ENCODE measurements around the gene FAM174C. TPM values are rescaled to one million over a fixed set of nuclear protein-coding genes. Genes with fewer than 3 reads are reported as not detected.

The FAM174C gene
- total RNA-seq, 1 experiment from 2014 or later, result 59.4 TPM

GRCh38 chr19:1226522-1227303 lies 48.6 kb upstream of the FAM174C start:
- TF ChIP-seq PRDM15 (CRISPR knock-in tag; IDR thresholded peaks at IDR 0.05) (no peak), CREM (CRISPR knock-in tag; IDR thresholded peaks at IDR 0.05) (no peak), ZNF232 (CRISPR knock-in tag; IDR thresholded peaks at IDR 0.05) (no peak), AR (CRISPR knock-in tag; IDR thresholded peaks at IDR 0.05) (no peak), GABPB1 (CRISPR knock-in tag; IDR thresholded peaks at IDR 0.05) (no peak), ZNF281 (CRISPR knock-in tag; IDR thresholded peaks at IDR 0.05) (0 out of 2 replicates have a peak, but pooled peaks have one; percentile 19)
- H3K4me3 Mint-ChIP-seq, result no peak overlapping the region
- no peak overlapping the region for H3K27ac Mint-ChIP-seq
- H3K9me3 Mint-ChIP-seq, result no peaks in the 10 kb centered on the region
- ATAC-seq (no peak), DNase-seq (ENCODE audit: low spot score) (no peak)
- no peaks in the 10 kb centered on the region for H3K36me3 Mint-ChIP-seq
- CTCF ChIA-PET, result interaction anchor here (1.3 to 2.1 kb wide), 3 partner anchors 10 to 223 kb away, joined by 3 to 8 read pairs (median 5); no protein-coding TSS in a partner anchor
- H3K4me1 Mint-ChIP-seq, result no peaks in the 10 kb centered on the region
- no peaks in the 10 kb centered on the region for H3K27me3 Mint-ChIP-seq (ENCODE audit: low read depth)
- POLR2A ChIA-PET, result no interaction called here

- Mint-ChIP-seq H3K4me3 (no peak overlapping the region), H3K4me1 (no peaks in the 10 kb centered on the region), H3K27ac (no peak overlapping the region), H3K36me3 (no peaks in the 10 kb centered on the region), H3K9me3 (no peaks in the 10 kb centered on the region), H3K27me3 (ENCODE audit: low read depth) (no peaks in the 10 kb centered on the region)
- ChIA-PET CTCF (interaction anchor here (0.6 to 1.6 kb wide), 5 partner anchors 11 to 66 kb away, joined by 3 to 6 read pairs (median 3); no protein-coding TSS in a partner anchor), POLR2A (no interaction called here)
- ATAC-seq, result no peak
- no peak for TF ChIP-seq NR3C1 (CRISPR knock-in tag; conservative IDR thresholded peaks at IDR 0.05; ENCODE audit: low read depth)
- no peak for TF ChIP-seq E2F4 (CRISPR knock-in tag; IDR thresholded peaks at IDR 0.05; ENCODE audit: borderline replicate concordance, low read depth)
- TF ChIP-seq TEAD1 (CRISPR knock-in tag; IDR thresholded peaks at IDR 0.05), result no peak
- no peak for TF ChIP-seq ZBTB21 (CRISPR knock-in tag; IDR thresholded peaks at IDR 0.05; ENCODE audit: borderline replicate concordance)
- no peak for TF ChIP-seq ZNF121 (CRISPR knock-in tag; IDR thresholded peaks at IDR 0.05)
- TF ChIP-seq RORB (CRISPR knock-in tag; IDR thresholded peaks at IDR 0.05), result no peak
- no peak for TF ChIP-seq ZNF532 (CRISPR knock-in tag; IDR thresholded peaks at IDR 0.05; ENCODE audit: borderline replicate concordance)
- TF ChIP-seq SP1 (CRISPR knock-in tag; conservative IDR thresholded peaks at IDR 0.05), result no peak
- no peak for TF ChIP-seq USF1 (CRISPR knock-in tag; IDR thresholded peaks at IDR 0.05)
- no peak for TF ChIP-seq ESRRA (CRISPR knock-in tag; IDR thresholded peaks at IDR 0.05; ENCODE audit: borderline replicate concordance)
- TF ChIP-seq FOXJ3 (CRISPR knock-in tag; IDR thresholded peaks at IDR 0.05; ENCODE audit: borderline replicate concordance), result no peak
- no peak for TF ChIP-seq ZNF232 (CRISPR knock-in tag; IDR thresholded peaks at IDR 0.05)
- no peak for DNase-seq (ENCODE audit: low spot score)
Measured at GRCh38 chr19:1227304-1228054, 47.9 kb upstream of the FAM174C start.

Measured in WTC11 (cell line).